ENCODE measurements around the gene SNX24. TPM values are rescaled to one million over a fixed set of nuclear protein-coding genes. Genes with fewer than 3 reads are reported as not detected.

The SNX24 gene
- total RNA-seq, 1 experiment from 2014 or later = 22.3 TPM

DNA sequence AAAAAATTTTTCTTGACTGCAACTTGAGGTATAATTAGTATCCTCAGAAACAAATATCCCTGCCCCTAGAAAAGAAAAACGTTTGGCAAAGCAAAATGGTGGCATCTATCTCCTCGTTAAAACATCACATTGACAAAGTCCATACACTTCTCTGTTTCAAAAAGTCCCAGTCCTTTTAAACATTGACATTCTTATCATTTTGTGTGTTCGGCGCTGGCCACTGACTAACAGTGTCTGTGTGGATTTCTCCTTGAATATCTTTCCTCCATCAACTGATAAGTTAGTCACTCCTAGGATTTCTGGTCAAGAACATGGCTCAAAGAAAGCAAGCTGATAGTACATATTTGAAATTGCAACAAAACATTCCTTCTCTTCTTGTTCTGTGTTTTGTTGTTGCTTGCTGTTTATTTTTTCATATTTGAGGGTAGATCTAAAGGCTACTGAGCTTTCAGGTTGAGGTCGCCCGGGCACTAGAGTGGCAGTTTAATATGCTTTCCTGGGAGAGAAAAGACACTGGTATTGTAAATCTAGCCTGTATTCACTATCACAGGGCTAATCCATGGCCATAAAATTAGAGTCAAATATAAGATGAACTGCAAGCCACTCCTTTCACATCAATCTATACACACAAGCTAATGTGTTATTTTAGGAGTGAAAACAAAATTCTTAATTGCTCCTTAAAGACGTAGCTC is 199.7 kb downstream of the SNX24 start:
- intact Hi-C loops (cut with micrococcal nuclease; ENCODE audit: unreplicated experiment) = no loop called here
- POLR2A ChIA-PET (ENCODE audit: unreplicated experiment) = no interaction called here
- H3K4me3 ChIP-seq = no peak overlapping the region
- DNase-seq = no peak
- H4K20me1 ChIP-seq (ENCODE audit: insufficient read depth) = no peaks in the 10 kb centered on the region
- H3K4me1 ChIP-seq (replicated peaks; ENCODE audit: insufficient read depth) = no peaks in the 10 kb centered on the region
- H2AFZ ChIP-seq = no peak overlapping the region
- H3K36me3 ChIP-seq (ENCODE audit: low read depth) = no peaks in the 10 kb centered on the region
- BruUV-seq (replicated peaks) = no TSS peak
- H3K9me3 ChIP-seq (ENCODE audit: insufficient read depth, low read depth) = no peaks in the 10 kb centered on the region
- no peak overlapping the region for H3K27ac ChIP-seq
- TF ChIP-seq, protein P1, sequence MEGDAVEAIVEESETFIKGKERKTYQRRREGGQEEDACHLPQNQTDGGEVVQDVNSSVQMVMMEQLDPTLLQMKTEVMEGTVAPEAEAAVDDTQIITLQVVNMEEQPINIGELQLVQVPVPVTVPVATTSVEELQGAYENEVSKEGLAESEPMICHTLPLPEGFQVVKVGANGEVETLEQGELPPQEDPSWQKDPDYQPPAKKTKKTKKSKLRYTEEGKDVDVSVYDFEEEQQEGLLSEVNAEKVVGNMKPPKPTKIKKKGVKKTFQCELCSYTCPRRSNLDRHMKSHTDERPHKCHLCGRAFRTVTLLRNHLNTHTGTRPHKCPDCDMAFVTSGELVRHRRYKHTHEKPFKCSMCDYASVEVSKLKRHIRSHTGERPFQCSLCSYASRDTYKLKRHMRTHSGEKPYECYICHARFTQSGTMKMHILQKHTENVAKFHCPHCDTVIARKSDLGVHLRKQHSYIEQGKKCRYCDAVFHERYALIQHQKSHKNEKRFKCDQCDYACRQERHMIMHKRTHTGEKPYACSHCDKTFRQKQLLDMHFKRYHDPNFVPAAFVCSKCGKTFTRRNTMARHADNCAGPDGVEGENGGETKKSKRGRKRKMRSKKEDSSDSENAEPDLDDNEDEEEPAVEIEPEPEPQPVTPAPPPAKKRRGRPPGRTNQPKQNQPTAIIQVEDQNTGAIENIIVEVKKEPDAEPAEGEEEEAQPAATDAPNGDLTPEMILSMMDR (conservative IDR thresholded peaks at IDR 0.05) = no peak
- TF ChIP-seq EZH2 (IDR thresholded peaks at IDR 0.05; ENCODE audit: low read depth) = no peak
- no peaks in the 10 kb centered on the region for H3F3A ChIP-seq (ENCODE audit: insufficient read depth, low read depth)
- CTCF ChIA-PET = no interaction called here
- H3K79me2 ChIP-seq (ENCODE audit: low read depth) = no peaks in the 10 kb centered on the region
- no peaks in the 10 kb centered on the region for H3K27me3 ChIP-seq (ENCODE audit: insufficient read depth, low read depth)
- H3K4me2 ChIP-seq = no peak overlapping the region
- H3K9me2 ChIP-seq (ENCODE audit: insufficient read depth) = no peaks in the 10 kb centered on the region

DNA sequence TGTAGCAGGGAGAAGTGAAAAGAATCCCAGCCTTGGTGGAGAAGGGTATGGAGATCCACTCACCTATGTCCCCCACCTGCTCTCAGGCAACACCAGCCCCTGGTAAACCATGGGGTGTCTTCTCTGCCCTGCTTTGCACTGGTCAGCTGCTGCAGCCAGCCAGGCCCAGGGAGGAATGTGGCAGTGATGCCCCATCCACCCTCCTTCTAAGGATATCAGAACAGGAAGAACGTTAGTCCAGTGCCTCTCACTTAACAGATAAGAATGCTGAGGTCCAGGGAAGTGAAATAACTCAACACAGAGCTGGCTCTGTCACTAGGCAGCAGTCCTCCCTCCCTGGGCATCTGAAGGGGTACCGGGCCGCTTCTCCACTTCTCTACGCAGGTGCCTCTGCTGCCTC is 200.8 kb downstream of the SNX24 start:
- H3K36me3 ChIP-seq (ENCODE audit: low read depth) = no peaks in the 10 kb centered on the region
- H4K20me1 ChIP-seq (ENCODE audit: insufficient read depth) = no peaks in the 10 kb centered on the region
- BruUV-seq (replicated peaks) = no TSS peak
- POLR2A ChIA-PET (ENCODE audit: unreplicated experiment) = no interaction called here
- intact Hi-C loops (cut with micrococcal nuclease; ENCODE audit: unreplicated experiment) = no loop called here
- H3K79me2 ChIP-seq (ENCODE audit: low read depth) = no peaks in the 10 kb centered on the region
- no peak overlapping the region for H3K4me3 ChIP-seq
- TF ChIP-seq, protein P1 (conservative IDR thresholded peaks at IDR 0.05) = no peak
- no peak for TF ChIP-seq EZH2 (IDR thresholded peaks at IDR 0.05; ENCODE audit: low read depth)
- H3F3A ChIP-seq (ENCODE audit: insufficient read depth, low read depth) = no peaks in the 10 kb centered on the region
- H3K27ac ChIP-seq = no peak overlapping the region
- no peak for DNase-seq
- H3K4me1 ChIP-seq (replicated peaks; ENCODE audit: insufficient read depth) = no peaks in the 10 kb centered on the region
- no peak overlapping the region for H2AFZ ChIP-seq
- no peaks in the 10 kb centered on the region for H3K27me3 ChIP-seq (ENCODE audit: insufficient read depth, low read depth)
- no peaks in the 10 kb centered on the region for H3K9me2 ChIP-seq (ENCODE audit: insufficient read depth)
- no peak overlapping the region for H3K4me2 ChIP-seq
- CTCF ChIA-PET = no interaction called here
- H3K9me3 ChIP-seq (ENCODE audit: insufficient read depth, low read depth) = no peaks in the 10 kb centered on the region

DNA sequence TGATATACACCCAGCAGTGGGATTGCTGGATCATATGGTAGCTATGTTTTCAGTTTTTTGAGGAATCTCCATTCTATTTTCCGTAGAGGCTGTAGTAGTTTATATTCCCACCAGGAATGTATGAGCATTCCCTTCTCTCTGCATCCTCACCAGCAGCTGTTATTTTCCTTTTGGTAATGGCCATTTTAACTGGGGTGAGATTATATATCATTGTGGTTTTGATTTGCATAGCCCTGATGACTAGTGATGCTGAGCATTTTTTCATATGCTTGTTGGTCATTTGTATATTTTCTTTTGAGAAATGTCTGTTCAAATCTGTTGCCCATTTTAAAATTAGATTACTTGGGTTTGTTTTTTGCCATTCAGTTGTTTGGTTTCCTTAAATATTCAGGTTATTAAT is 202.3 kb downstream of the SNX24 start:
- no peaks in the 10 kb centered on the region for H3K4me1 ChIP-seq (replicated peaks; ENCODE audit: insufficient read depth)
- ChIA-PET POLR2A (ENCODE audit: unreplicated experiment) (no interaction called here), CTCF (no interaction called here)
- H3K9me3 ChIP-seq (ENCODE audit: insufficient read depth, low read depth) = no peaks in the 10 kb centered on the region
- no peaks in the 10 kb centered on the region for H3K79me2 ChIP-seq (ENCODE audit: low read depth)
- DNase-seq = no peak
- H4K20me1 ChIP-seq (ENCODE audit: insufficient read depth) = no peaks in the 10 kb centered on the region
- no peaks in the 10 kb centered on the region for H3F3A ChIP-seq (ENCODE audit: insufficient read depth, low read depth)
- no peak overlapping the region for H2AFZ ChIP-seq
- no peak overlapping the region for H3K4me3 ChIP-seq
- no peak overlapping the region for H3K27ac ChIP-seq
- no TSS peak for BruUV-seq (replicated peaks)
- no peaks in the 10 kb centered on the region for H3K27me3 ChIP-seq (ENCODE audit: insufficient read depth, low read depth)
- intact Hi-C loops (cut with micrococcal nuclease; ENCODE audit: unreplicated experiment) = no loop called here
- H3K9me2 ChIP-seq (ENCODE audit: insufficient read depth) = no peaks in the 10 kb centered on the region
- no peaks in the 10 kb centered on the region for H3K36me3 ChIP-seq (ENCODE audit: low read depth)
- no peak for TF ChIP-seq EZH2 (IDR thresholded peaks at IDR 0.05; ENCODE audit: low read depth)
- TF ChIP-seq, protein P1 (conservative IDR thresholded peaks at IDR 0.05) = no peak
- H3K4me2 ChIP-seq = no peak overlapping the region

All from PC-9 (cell line).